Ectodermal cell (in vitro differentiated cells): ENCODE data around the gene C1orf53.

Source experiments
- H3K27ac ChIP-seq: 2 replicates; pipeline ENCODE4 v1.7.0; 2013; ENCODE audit warnings: mild to moderate bottlenecking, low read depth, low read length; ENCODE audit not compliant: insufficient read depth, poor library complexity, severe bottlenecking
- H3K27me3 ChIP-seq: 2 replicates; pipeline ENCODE4 v1.7.0; 2013; ENCODE audit warnings: mild to moderate bottlenecking, low read length; ENCODE audit not compliant: insufficient read depth, control insufficient read depth, poor library complexity, severe bottlenecking
- H3K36me3 ChIP-seq: one replicate; pipeline ENCODE4 v1.7.0; 2013; ENCODE audit warnings: low read length; ENCODE audit not compliant: control insufficient read depth, insufficient read depth
- H3K4me1 ChIP-seq: one replicate; pipeline ENCODE4 v1.7.0; 2013; ENCODE audit warnings: low read length; ENCODE audit not compliant: control insufficient read depth, insufficient read depth
- H3K4me3 ChIP-seq: 2 replicates; pipeline ENCODE4 v1.7.0; 2013; ENCODE audit warnings: low read depth, low read length, control low read depth; ENCODE audit not compliant: insufficient read depth
- H3K9me3 ChIP-seq: 2 replicates; pipeline ENCODE4 v1.7.0; 2013; ENCODE audit warnings: mild to moderate bottlenecking, low read length, moderate library complexity; ENCODE audit not compliant: control insufficient read depth
- WGBS, 2 experiments: methylation state at CpG; one replicate each; pipeline ENCODE4 v1.1.7; 2013; ENCODE audit warnings: missing lambda C conversion rate in 2 of 2; 5-methylcytosine and 5-hydroxymethylcytosine counted together

Gene C1orf53

DNA sequence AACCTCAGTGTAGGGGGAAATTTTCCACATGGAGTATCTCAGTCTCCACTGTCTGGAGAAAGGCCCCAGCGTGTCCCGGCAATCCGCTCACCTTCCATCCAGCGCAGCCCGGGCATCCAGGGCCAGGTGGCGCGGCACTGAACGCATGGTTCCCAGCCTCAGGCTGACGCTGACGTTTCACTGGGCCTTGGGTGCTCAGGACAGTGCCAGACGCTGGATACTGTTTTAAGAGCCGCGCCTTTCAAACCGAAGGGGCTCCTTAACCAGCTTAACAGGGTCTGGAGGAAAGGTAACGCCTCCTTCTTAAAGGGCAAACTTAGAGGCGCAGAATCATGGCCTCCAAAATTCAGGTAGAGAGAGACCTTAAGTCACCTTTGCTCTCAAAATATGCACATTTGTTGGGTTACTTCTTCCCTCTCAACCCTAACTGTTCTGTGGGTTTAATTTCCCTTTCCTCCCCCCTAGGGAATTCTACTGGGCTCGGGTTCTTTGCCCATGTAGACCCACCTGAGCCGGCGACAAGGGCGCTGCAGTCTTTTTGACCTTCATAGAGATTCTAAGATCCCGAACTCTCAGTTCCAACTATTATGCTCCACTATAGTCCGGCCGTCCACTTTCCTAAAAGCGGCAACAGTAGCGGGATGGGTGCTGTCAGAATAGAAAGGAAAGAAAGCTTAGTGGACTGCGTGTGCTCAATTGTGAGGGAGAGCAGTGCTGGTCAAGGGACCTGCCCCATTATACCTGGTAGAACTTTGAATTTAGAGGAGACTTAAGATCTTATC is 11.3 kb downstream of the C1orf53 start:
- Histone ChIP-seq H3K4me3 (no peak overlapping the region), H3K36me3 (no peaks in the 10 kb centered on the region), H3K9me3 (no peaks in the 10 kb centered on the region), H3K4me1 (peaks cover 27% of the 10 kb centered on the region), H3K27ac (no peak overlapping the region), H3K27me3 (peaks cover 100% of the 10 kb centered on the region)
- WGBS, 2 experiments: 5 to 6% methylated on average over 26 of the region's 26 CpGs

DNA sequence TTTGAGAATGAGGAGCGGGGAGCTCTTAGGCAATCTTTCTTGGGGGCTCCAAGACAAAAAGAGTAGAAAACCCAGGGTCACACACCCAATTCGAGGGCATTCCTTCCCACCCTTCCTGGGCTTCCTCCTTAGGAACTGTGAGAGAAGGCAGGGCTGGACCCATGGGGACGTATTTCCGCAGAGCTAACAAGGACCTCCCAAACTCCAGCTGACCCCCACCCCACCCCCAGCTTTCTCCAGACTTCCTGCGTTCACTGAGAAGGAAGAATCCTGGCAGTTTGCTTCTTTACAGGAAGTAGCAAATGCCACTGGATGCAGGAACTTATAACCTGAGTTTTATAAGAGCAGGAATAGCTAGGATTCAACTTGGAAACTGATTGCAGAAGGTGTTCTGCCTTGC is 12.1 kb downstream of the C1orf53 start:
- H3K27ac ChIP-seq: no peak overlapping the region
- peaks cover 100% of the 10 kb centered on the region for H3K27me3 ChIP-seq
- 2% methylated on average over 5 of the region's 5 CpGs for WGBS, 2 experiments
- no peak overlapping the region for H3K4me3 ChIP-seq
- H3K36me3 ChIP-seq: no peaks in the 10 kb centered on the region
- no peaks in the 10 kb centered on the region for H3K9me3 ChIP-seq
- H3K4me1 ChIP-seq: peaks cover 27% of the 10 kb centered on the region

DNA sequence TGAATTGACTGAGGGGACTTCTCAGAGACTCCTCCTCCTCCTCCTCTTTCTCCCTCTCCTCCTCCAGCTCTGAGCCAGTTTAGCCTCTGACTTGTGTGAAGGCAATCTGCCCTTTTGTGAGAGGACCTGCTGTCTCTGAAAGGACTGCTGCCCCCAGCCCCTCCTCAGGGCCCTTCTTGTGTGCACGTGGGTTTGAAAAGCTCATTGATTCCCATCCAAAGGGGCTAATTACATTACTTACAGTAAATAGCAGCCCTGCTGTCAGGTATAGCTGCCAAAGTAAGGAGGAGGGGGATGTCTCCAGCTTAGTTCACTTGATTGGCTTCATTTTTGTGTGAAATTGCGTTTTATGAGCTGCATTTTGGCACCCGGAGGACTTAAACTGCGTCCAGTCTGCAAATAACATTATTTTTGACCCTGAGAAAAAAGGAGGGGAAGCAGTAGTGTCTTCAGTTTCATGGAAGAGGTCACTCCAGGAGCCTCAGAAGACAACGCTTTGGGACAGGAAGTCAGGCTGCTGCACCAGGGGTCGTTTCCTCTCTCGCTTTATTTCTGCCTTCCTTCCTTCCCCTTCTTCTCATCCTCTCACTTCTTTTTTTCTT is 12.9 kb downstream of the C1orf53 start:
- WGBS, 2 experiments: 1 to 2% methylated on average over 7 of the region's 7 CpGs
- Histone ChIP-seq H3K4me1 (peaks cover 27% of the 10 kb centered on the region), H3K4me3 (no peak overlapping the region), H3K36me3 (no peaks in the 10 kb centered on the region), H3K9me3 (no peaks in the 10 kb centered on the region), H3K27ac (no peak overlapping the region), H3K27me3 (peaks cover 100% of the 10 kb centered on the region)

DNA sequence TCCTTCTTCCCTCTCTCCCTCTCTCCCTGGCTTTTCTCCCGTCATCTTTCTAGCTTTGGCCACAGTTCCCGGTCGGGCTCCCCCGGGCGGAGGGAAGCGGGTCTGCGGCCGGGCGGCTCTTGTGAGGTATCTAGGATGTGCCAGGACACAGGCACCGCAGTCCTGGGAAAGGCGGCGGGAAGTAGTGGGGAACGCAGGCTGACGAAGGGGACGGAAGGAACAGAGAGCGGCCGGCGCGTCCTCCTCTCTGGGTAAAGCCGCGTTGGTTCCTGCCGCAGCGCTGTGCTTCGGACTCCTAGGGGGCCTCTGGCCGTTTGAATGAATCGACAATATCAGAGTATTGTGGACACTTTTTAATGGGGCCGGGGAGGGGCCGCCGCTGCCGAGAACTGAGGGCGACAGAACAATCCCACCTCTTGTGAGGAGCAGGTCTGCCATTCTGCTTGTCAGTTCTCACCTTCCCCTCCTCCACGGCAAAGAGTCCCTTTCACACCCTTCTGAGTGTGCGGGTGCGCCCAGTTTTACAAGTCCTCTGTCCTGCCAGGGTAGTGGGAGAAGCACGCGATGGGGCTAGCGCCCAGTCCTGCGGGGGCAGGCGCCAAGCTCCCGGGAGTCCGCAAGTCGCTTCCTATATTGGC is 13.6 kb downstream of the C1orf53 start:
- WGBS, 2 experiments: 0% methylated on average over 42 of the region's 42 CpGs
- Histone ChIP-seq H3K36me3 (no peaks in the 10 kb centered on the region), H3K4me1 (peaks cover 27% of the 10 kb centered on the region), H3K4me3 (peak overlapping the region; percentile 13), H3K27me3 (peaks cover 100% of the 10 kb centered on the region), H3K27ac (no peak overlapping the region), H3K9me3 (no peaks in the 10 kb centered on the region)

DNA sequence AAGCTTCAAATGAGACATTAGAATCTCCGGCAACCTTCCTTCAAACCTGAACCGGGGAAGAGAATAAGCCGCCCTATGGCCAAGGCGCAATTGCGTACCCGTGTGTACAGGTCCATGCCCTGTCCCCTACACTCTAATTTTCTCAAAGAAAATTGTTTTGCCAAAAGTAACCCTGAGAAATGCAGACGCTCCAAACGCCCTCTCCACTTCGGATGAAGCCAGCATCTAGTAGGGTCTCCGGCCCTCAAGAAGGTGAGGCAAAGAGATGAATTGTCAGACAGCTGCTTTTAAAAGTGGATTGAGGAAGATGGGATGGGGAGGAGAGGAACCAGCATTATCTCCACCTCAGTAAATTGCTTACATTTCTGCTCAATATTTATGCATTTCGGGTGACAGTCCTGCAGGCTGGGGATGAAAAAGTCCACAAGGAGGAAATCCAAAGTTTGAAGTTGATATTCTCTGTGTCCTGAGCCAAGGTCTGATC is 14.1 kb downstream of the C1orf53 start:
- H3K27me3 ChIP-seq: peaks cover 100% of the 10 kb centered on the region
- H3K4me1 ChIP-seq: peaks cover 29% of the 10 kb centered on the region
- no peak overlapping the region for H3K4me3 ChIP-seq
- no peak overlapping the region for H3K27ac ChIP-seq
- H3K9me3 ChIP-seq: no peaks in the 10 kb centered on the region
- WGBS, 2 experiments: 5 to 7% methylated on average over 11 of the region's 11 CpGs
- no peaks in the 10 kb centered on the region for H3K36me3 ChIP-seq

DNA sequence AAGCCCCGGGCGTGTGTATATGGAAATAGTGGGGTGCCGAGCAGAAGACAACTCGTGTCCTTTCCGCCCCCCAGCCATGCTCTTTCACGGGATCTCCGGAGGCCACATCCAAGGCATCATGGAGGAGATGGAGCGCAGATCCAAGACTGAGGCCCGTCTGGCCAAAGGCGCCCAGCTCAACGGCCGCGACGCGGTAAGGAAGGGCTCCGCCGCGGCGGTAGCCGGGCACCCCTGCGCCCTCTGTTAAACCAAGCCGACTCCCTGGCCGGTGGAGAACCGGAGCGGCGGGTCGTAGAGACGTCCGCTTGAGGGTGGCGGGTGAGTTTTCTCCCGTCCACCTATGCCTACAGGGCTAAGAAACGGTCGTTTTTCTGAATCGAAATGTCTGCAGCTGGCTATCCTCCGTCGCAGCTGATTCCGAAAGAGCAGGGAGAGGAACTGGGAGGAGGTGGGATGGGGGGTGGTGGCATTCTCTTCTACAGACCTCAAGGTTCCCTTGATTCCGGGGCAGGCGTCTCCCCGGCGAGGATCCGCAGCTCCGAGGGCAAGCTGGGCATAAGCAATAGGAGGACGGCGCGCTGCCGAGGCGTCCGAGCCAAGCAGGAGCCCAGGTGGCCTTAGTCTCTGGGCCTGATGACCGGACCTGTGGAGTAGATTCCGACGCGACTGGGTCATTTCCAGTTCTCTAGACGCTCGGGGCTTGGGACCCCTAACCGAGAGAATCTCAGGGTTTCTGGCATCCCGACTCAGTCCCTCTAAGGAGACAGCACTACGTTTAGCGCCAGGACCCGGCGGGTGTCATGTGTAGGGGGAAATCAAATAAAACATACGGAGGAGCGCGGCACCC is 15.6 kb downstream of the C1orf53 start:
- peak overlapping the region; percentile 8 for H3K4me3 ChIP-seq
- H3K27me3 ChIP-seq: peaks cover 100% of the 10 kb centered on the region
- H3K4me1 ChIP-seq: peaks cover 35% of the 10 kb centered on the region
- no peaks in the 10 kb centered on the region for H3K9me3 ChIP-seq
- WGBS, 2 experiments: 1% methylated on average over 64 of the region's 64 CpGs
- no peaks in the 10 kb centered on the region for H3K36me3 ChIP-seq
- no peak overlapping the region for H3K27ac ChIP-seq

DNA sequence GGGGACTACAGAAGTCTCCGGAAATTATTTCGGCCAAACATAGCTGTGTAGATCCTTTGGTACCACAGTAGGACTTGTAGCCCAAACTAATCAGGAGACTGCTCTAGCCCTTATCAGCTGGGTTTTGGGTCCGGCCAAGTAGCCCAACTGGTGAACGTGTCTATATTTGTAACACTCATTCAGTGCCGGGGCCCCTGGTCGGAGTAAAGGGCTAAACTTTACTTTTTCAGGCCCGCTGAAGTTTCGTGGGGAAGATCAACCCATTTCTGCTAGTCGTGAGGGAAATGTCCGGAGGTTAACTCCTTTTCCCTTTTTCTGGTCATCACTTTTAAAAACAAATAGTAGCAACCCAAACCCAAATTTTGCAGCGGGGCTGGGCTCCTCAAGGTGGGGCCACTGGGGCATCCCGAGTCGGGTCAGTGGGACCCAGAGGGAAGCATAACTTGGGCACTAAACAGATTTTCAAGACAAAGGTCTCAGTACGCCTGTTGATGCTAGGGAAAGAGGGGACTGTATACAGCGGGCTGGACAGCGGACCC is 16.4 kb downstream of the C1orf53 start:
- 4 to 5% methylated on average over 16 of the region's 16 CpGs for WGBS, 2 experiments
- Histone ChIP-seq H3K4me3 (no peak overlapping the region), H3K4me1 (peaks cover 36% of the 10 kb centered on the region), H3K9me3 (no peaks in the 10 kb centered on the region), H3K36me3 (no peaks in the 10 kb centered on the region), H3K27ac (no peak overlapping the region), H3K27me3 (peaks cover 100% of the 10 kb centered on the region)

DNA sequence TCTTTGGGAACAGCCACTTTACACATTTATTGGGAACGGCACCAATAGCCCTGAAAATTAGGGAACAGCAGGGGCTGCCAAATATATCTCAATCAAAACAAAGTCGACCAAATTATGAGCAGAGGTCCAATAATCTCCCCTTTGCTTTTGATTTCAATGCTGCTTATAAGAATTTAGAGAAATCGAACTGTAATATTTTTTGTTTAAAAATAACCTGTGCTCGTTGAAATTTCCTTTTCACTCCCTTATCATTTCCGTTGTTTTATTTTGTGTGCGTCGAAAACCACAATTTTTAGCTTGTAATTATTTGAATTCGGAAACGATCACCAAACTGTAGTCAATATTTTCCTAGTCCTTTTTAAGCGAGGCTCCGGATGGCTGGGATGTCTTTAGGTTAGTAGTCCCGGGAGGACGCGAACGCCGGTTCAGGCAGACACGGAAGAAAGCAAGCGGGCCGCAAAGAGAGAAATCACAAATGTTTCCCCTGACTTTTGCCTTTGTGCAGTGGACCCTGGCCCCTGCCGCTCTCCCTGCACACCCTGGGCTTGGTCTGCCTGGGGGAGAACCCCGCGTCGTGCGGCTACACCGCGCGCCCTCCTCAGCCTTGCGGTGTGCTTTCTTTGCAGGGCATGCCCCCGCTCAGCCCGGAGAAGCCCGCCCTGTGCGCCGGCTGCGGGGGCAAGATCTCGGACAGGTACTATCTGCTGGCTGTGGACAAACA is 17.1 kb downstream of the C1orf53 start:
- Histone ChIP-seq H3K9me3 (no peaks in the 10 kb centered on the region), H3K27me3 (peaks cover 96% of the 10 kb centered on the region), H3K4me3 (no peak overlapping the region), H3K4me1 (peaks cover 41% of the 10 kb centered on the region), H3K36me3 (no peaks in the 10 kb centered on the region), H3K27ac (no peak overlapping the region)
- 4% methylated on average over 33 to 35 of the region's 35 CpGs for WGBS, 2 experiments

DNA sequence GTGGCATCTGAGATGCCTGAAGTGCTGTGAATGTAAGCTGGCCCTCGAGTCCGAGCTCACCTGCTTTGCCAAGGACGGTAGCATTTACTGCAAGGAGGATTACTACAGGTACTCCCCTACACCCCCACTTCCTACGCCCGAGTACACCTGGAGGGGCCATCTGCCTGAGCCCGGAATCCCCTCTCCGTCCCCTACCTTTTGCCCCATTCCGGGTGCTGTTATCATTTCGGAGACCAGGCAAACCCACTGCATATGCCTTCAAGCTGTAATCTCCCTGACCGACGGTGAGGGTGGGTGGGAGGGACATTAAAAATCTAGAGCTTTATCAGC is 17.6 kb downstream of the C1orf53 start:
- Histone ChIP-seq H3K9me3 (no peaks in the 10 kb centered on the region), H3K27me3 (peaks cover 91% of the 10 kb centered on the region), H3K4me3 (no peak overlapping the region), H3K4me1 (peaks cover 36% of the 10 kb centered on the region), H3K36me3 (no peaks in the 10 kb centered on the region), H3K27ac (no peak overlapping the region)
- 2% methylated on average over 9 to 11 of the region's 11 CpGs for WGBS, 2 experiments
